ENCODE results near the gene YPEL2.
"Not testable (repeated sequence)": the region's sequence is repeated elsewhere in the genome, so short reads cannot be mapped to it uniquely, and the experiment has no call there.

YPEL2 gene

GRCh38 chr17:59389066-59389465 is 57.6 kb downstream of the YPEL2 start:
- WGBS (ENCODE audit: extremely low coverage, insufficient coverage, insufficient read length): no CpG with 5 or more reads among the region's 5 CpGs
- Histone ChIP-seq H4K91ac (ENCODE audit: low read depth, low read length) (peak overlapping the region; percentile 71), H2AFZ (ENCODE audit: insufficient read depth, low read length, poor library complexity) (no peak overlapping the region), H2BK120ac (ENCODE audit: insufficient read depth, low read length, poor library complexity) (peak overlapping the region; percentile 30), H3K9ac (ENCODE audit: low read length) (no peak overlapping the region), H3K27ac (ENCODE audit: low read depth, low read length) (peak overlapping the region; percentile 5), H4K8ac (ENCODE audit: low read depth, low read length) (peak overlapping the region; percentile 47), H2BK5ac (ENCODE audit: low read depth, low read length, poor library complexity) (peak overlapping the region; percentile 38), H3K14ac (ENCODE audit: low read length) (peak overlapping the region; percentile 42), H3K36me3 (ENCODE audit: control insufficient read depth in 1 of 2, insufficient read depth in 2 of 2, low read length in 2 of 2) (peaks cover 10 to 13% of the 10 kb centered on the region in 2 experiments), H3K9me3 (ENCODE audit: insufficient read depth, low read depth, low read length) (peaks cover 2% of the 10 kb centered on the region), H3K4me2 (ENCODE audit: low read length) (no peak overlapping the region), H3K18ac (ENCODE audit: low read length) (peak overlapping the region; percentile 78), H3K79me2 (ENCODE audit: control insufficient read depth, insufficient read depth, low read length, poor library complexity) (peaks cover 4% of the 10 kb centered on the region), H3K4me3 (ENCODE audit: low read depth, low read length) (no peak overlapping the region), H3K23ac (ENCODE audit: low read length) (no peak overlapping the region), H3K27me3 (ENCODE audit: insufficient read depth, low read length) (no peaks in the 10 kb centered on the region), H3K4ac (ENCODE audit: low read depth, low read length) (no peak overlapping the region), H2BK12ac (ENCODE audit: low read length) (peak overlapping the region; percentile 64), H3K79me1 (ENCODE audit: low read length) (peaks cover 38% of the 10 kb centered on the region), H3K4me1 (ENCODE audit: control insufficient read depth in 1 of 2, insufficient read depth in 2 of 2, low read length in 2 of 2) (peaks cover 28 to 37% of the 10 kb centered on the region in 2 experiments), H4K12ac (ENCODE audit: low read depth, low read length) (no peak overlapping the region), H2AK5ac (ENCODE audit: low read length) (peak overlapping the region; percentile 49)
- DNase-seq: no peak

GRCh38 chr17:59391021-59391420 is 59.6 kb downstream of the YPEL2 start:
- no peak overlapping the region for H4K8ac ChIP-seq (ENCODE audit: low read depth, low read length)
- no peak overlapping the region for H3K9ac ChIP-seq (ENCODE audit: low read length)
- no peak overlapping the region for H3K4me2 ChIP-seq (ENCODE audit: low read length)
- H3K4me3 ChIP-seq (ENCODE audit: low read depth, low read length): no peak overlapping the region
- H3K14ac ChIP-seq (ENCODE audit: low read length): no peak overlapping the region
- no peak overlapping the region for H2BK5ac ChIP-seq (ENCODE audit: low read depth, low read length, poor library complexity)
- H3K18ac ChIP-seq (ENCODE audit: low read length): no peak overlapping the region
- H2AFZ ChIP-seq (ENCODE audit: insufficient read depth, low read length, poor library complexity): no peak overlapping the region
- peaks cover 28 to 34% of the 10 kb centered on the region in 2 experiments for H3K4me1 ChIP-seq (ENCODE audit: control insufficient read depth in 1 of 2, insufficient read depth in 2 of 2, low read length in 2 of 2)
- H4K12ac ChIP-seq (ENCODE audit: low read depth, low read length): no peak overlapping the region
- H4K91ac ChIP-seq (ENCODE audit: low read depth, low read length): no peak overlapping the region
- no peaks in the 10 kb centered on the region for H3K27me3 ChIP-seq (ENCODE audit: insufficient read depth, low read length)
- peak overlapping the region; percentile 66 for H3K27ac ChIP-seq (ENCODE audit: low read depth, low read length)
- no peak overlapping the region for H3K23ac ChIP-seq (ENCODE audit: low read length)
- no CpG with 5 or more reads among the region's 4 CpGs for WGBS (ENCODE audit: extremely low coverage, insufficient coverage, insufficient read length)
- peak; percentile 31 to 44 for DNase-seq
- H3K4ac ChIP-seq (ENCODE audit: low read depth, low read length): no peak overlapping the region
- H3K9me3 ChIP-seq (ENCODE audit: insufficient read depth, low read depth, low read length): peaks cover 5% of the 10 kb centered on the region
- peaks cover 4% of the 10 kb centered on the region for H3K79me2 ChIP-seq (ENCODE audit: control insufficient read depth, insufficient read depth, low read length, poor library complexity)
- no peak overlapping the region for H2BK12ac ChIP-seq (ENCODE audit: low read length)
- H2AK5ac ChIP-seq (ENCODE audit: low read length): no peak overlapping the region
- H3K36me3 ChIP-seq (ENCODE audit: control insufficient read depth in 1 of 2, insufficient read depth in 2 of 2, low read length in 2 of 2): peaks cover 16 to 19% of the 10 kb centered on the region in 2 experiments
- H3K79me1 ChIP-seq (ENCODE audit: low read length): peaks cover 33% of the 10 kb centered on the region
- no peak overlapping the region for H2BK120ac ChIP-seq (ENCODE audit: insufficient read depth, low read length, poor library complexity)

DNA sequence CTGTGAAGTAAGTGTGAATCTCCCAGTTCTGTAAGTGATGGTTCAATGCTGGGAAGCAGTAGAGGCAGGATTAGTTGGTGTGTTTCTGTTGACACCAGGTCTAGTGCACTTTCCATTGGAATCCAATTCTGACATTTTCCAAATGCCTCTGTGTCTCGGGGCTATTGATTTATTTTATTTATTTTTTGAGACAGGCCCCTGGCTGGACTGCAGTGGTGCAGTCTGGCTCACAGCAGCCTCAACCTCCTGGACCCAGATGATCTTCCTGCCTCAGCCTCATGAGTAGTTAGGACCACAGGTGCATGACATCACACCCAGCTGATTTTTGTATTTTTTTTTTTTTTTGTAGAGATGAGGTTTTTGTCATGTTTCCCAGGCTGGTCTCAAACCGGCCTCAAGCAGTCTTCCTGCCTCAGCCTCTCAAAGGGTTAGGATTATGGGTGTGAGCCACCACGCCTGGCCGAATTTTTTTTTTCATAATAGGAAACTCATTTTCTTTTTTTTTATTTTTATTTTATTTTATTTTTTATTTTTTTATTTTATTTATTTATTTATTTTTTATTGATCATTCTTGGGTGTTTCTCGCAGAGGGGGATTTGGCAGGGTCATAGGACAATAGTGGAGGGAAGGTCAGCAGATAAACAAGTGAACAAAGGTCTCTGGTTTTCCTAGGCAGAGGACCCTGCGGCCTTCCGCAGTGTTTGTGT is 61.7 kb downstream of the YPEL2 start:
- Histone ChIP-seq H3K4ac (ENCODE audit: low read depth, low read length) (no peak overlapping the region), H4K8ac (ENCODE audit: low read depth, low read length) (no peak overlapping the region), H2BK120ac (ENCODE audit: insufficient read depth, low read length, poor library complexity) (no peak overlapping the region), H3K27ac (ENCODE audit: low read depth, low read length) (no peak overlapping the region), H2BK5ac (ENCODE audit: low read depth, low read length, poor library complexity) (no peak overlapping the region), H3K4me3 (ENCODE audit: low read depth, low read length) (no peak overlapping the region), H3K79me2 (ENCODE audit: control insufficient read depth, insufficient read depth, low read length, poor library complexity) (peaks cover 2% of the 10 kb centered on the region), H3K23ac (ENCODE audit: low read length) (no peak overlapping the region), H3K9me3 (ENCODE audit: insufficient read depth, low read depth, low read length) (peaks cover 3% of the 10 kb centered on the region), H3K79me1 (ENCODE audit: low read length) (peaks cover 16% of the 10 kb centered on the region), H3K9ac (ENCODE audit: low read length) (no peak overlapping the region), H3K4me1 (ENCODE audit: control insufficient read depth in 1 of 2, insufficient read depth in 2 of 2, low read length in 2 of 2) (peaks cover 14 to 17% of the 10 kb centered on the region in 2 experiments), H3K14ac (ENCODE audit: low read length) (no peak overlapping the region), H3K4me2 (ENCODE audit: low read length) (no peak overlapping the region), H4K91ac (ENCODE audit: low read depth, low read length) (no peak overlapping the region), H3K36me3 (ENCODE audit: control insufficient read depth in 1 of 2, insufficient read depth in 2 of 2, low read length in 2 of 2) (peaks cover 26 to 33% of the 10 kb centered on the region in 2 experiments), H2AK5ac (ENCODE audit: low read length) (no peak overlapping the region), H2AFZ (ENCODE audit: insufficient read depth, low read length, poor library complexity) (no peak overlapping the region), H4K12ac (ENCODE audit: low read depth, low read length) (no peak overlapping the region), H2BK12ac (ENCODE audit: low read length) (no peak overlapping the region), H3K27me3 (ENCODE audit: insufficient read depth, low read length) (no peaks in the 10 kb centered on the region), H3K18ac (ENCODE audit: low read length) (no peak overlapping the region)
- DNase-seq: no peak
- WGBS (ENCODE audit: extremely low coverage, insufficient coverage, insufficient read length): no CpG with 5 or more reads among the region's 7 CpGs

DNA sequence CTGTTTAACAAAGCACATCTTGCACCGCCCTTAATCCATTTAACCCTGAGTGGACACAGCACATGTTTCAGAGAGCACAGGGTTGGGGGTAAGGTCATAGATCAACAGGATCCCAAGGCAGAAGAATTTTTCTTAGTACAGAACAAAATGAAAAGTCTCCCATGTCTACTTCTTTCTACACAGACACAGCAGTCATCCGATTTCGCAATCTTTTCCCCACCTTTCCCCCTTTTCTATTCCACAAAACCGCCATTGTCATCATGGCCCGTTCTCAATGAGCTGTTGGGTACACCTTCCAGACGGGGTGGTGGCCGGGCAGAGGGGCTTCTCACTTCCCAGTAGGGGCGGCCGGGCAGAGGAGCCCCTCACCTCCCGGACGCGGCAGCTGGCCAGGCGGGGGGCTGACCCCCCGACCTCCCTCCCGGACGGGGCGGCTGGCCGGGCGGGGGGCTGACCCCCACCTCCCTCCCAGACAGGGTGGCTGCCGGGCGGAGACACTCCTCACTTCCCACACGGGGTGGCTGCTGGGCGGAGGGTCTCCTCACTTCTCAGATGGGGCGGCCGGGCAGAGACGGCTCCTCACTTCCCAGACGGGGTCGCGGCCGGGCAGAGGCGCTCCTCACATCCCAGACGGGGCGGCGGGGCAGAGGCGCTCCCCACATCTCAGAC is 62.4 kb downstream of the YPEL2 start:
- not testable (repeated sequence) for H2AFZ ChIP-seq (ENCODE audit: insufficient read depth, low read length, poor library complexity); H3K18ac ChIP-seq (ENCODE audit: low read length); H3K23ac ChIP-seq (ENCODE audit: low read length); H2BK12ac ChIP-seq (ENCODE audit: low read length); H2AK5ac ChIP-seq (ENCODE audit: low read length); H3K9ac ChIP-seq (ENCODE audit: low read length); H3K4me3 ChIP-seq (ENCODE audit: low read depth, low read length); H4K91ac ChIP-seq (ENCODE audit: low read depth, low read length); H3K14ac ChIP-seq (ENCODE audit: low read length); DNase-seq; H3K9me3 ChIP-seq (ENCODE audit: insufficient read depth, low read depth, low read length); H3K27me3 ChIP-seq (ENCODE audit: insufficient read depth, low read length); H3K4me2 ChIP-seq (ENCODE audit: low read length); H4K8ac ChIP-seq (ENCODE audit: low read depth, low read length); H4K12ac ChIP-seq (ENCODE audit: low read depth, low read length); H3K27ac ChIP-seq (ENCODE audit: low read depth, low read length); H3K4ac ChIP-seq (ENCODE audit: low read depth, low read length); H3K79me2 ChIP-seq (ENCODE audit: control insufficient read depth, insufficient read depth, low read length, poor library complexity); H2BK120ac ChIP-seq (ENCODE audit: insufficient read depth, low read length, poor library complexity); H3K79me1 ChIP-seq (ENCODE audit: low read length); H2BK5ac ChIP-seq (ENCODE audit: low read depth, low read length, poor library complexity); H3K4me1 ChIP-seq (ENCODE audit: control insufficient read depth in 1 of 2, insufficient read depth in 2 of 2, low read length in 2 of 2)
- peaks cover 26 to 38% of the 10 kb centered on the region in 2 experiments for H3K36me3 ChIP-seq (ENCODE audit: control insufficient read depth in 1 of 2, insufficient read depth in 2 of 2, low read length in 2 of 2)
- no CpG with 5 or more reads among the region's 35 CpGs for WGBS (ENCODE audit: extremely low coverage, insufficient coverage, insufficient read length)
